ENCODE measurements around the gene CDH23.
"Not testable (repeated sequence)": the region's sequence is repeated elsewhere in the genome, so short reads cannot be mapped to it uniquely, and the experiment has no call there.

Gene CDH23

DNA sequence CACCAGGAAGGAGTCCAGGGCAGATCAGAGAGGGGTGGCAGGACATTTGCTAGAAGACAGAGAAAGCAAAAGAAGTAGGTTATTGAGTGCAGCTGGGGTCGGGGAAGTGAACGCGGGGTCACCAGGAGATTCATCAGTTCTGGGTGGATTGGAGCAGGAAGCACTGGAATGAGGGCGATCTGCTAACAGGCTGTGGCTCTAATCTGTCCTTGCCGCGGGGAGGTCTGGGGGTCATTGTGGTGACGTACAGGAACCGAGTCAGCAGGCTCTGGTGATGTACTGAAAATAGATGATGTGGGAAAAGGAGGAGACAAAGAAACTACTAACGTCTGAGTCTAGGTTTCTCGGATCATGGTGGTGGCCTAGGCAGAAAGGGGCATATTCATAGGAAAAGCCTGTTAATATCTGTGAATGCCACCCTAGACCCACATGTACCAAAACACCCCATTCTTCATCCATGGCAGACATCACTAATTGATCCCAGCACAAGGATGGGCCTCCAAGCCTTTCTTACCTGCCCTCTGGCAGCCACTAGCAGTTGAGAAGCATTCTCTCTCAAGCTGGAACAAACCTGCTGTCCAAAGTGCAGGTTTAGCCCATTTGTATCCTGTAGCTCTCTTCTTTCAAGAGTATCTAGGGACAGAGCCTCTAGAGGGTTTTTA is 188.3 kb downstream of the CDH23 start:
- no peak for DNase-seq (ENCODE audit: low spot score)

DNA sequence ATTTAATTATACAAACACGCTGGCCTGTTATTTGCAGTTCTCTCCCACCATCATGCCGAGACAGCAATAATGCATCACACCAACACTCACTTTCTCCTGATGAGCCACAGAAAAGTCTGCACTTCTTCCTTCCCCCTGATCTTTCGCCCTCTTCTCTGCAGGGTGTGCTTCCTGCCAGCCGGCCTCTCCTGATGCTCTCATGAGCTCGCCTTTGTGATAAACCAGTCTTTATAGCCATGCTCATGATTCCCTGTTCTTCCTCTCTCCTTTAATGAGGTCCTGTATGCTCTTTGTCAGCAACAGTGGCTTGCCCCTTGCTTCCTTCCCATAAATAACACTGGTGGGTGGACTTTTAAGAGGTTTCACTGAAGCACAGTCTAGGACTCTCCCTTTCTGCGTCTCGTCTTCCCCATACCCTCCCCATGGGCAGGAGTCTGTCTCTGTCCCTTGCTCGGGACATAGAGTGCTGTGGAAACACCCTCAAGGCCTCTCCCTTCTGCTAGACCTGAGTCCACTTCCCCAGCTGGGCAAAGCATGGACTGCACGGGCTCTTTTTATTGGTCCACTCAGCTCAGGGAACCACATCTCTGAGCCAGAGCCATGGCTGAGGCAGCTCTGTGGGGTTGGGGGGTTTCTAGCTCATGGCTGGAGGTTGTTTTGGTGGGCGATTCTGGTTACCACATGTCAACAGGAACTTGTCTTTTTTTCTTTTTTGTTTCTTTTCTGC is 189.0 kb downstream of the CDH23 start:
- DNase-seq (ENCODE audit: low spot score) = no peak

- DNase-seq (ENCODE audit: low spot score) = no peak
Measured at GRCh38 chr10:71587941-71588573, 191.3 kb downstream of the CDH23 start.

DNA sequence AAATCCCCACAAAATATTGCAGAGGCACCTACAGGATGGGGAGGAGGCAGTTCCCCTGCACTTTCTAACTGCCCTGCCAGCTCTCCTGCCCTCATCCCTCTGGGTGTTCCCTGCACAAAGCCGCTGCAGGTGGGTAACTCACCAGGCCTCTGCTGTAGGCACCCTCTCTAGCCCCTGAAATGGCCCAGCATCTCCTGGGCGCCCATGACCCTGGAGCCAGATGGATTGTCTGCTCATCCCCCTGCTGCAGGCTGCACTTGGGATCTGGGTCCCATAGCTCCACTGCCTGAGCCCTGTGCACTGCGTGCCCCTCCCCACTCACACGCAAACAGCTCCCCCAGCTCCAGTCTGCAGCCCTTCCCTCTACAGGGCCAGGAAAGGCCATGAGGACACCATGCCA is 192.0 kb downstream of the CDH23 start:
- no peak for DNase-seq (ENCODE audit: low spot score)

DNA sequence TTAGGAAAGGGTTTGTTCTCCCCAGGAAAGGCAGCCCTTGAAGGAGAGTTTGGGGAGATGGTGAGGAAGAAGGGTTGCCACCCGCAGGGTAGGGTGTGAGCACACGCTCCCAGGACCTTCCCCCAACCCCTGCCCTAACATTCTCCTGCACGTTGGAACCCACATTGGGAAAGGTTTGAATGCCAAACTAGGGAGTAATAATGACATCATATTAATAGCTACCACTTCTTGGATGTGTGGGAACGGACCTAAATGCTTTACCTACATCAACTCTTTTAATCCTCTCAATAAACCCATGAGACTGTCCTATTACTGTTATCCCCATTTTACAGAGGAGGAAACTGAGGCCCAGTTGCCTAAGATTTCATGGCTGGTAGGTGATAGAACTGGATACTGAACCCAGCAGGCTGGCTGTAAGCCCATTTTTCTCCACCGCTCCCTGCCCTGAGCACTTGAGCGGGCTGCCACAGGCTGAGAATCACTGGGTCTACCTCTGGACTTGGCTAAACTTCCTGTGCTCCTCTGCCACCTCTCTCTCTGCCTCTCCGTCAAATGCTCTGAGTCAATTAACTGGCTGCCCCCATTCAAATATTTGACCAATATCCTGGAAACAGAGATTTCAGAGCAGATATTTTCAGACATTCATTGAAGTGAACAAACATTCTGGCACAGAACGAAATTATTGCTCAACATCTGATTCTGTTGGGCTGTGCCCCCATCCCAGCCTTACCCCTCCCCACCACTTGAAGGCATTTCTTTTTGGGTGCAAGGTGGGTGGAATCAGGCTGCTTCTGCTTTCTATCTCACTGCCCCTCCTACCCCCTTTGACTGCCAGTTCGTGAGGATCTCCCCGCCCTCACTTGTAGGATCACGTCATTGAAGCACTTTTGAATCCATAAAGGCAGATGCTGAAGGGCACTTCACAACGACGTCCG is 193.2 kb downstream of the CDH23 start:
- DNase-seq (ENCODE audit: low spot score) = no peak

GRCh38 chr10:71590781-71591350 is 194.1 kb downstream of the CDH23 start:
- no peak for DNase-seq (ENCODE audit: low spot score)

GRCh38 chr10:71594934-71595571 is 198.3 kb downstream of the CDH23 start:
- DNase-seq (ENCODE audit: low spot score) = no peak

DNA sequence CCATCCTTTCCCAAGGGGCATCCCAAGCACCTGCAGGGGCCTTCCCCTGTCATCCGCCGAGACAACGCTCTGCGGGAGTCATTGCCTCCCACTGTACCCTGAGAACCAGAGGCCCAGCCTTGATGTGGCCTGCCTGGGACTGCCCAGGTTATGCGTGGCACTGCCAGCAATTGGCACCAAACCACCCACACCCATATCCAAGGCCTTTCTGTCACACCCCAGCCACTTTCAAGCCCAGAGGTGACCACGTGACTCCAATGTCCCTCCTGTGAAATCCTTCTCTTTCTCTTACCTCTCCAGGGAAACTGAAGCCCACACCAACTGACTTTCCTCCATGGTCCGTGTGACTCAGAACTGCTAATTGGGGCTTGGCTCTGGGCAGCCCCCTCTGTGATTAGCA is 198.9 kb downstream of the CDH23 start:
- DNase-seq (ENCODE audit: low spot score) = no peak

DNA sequence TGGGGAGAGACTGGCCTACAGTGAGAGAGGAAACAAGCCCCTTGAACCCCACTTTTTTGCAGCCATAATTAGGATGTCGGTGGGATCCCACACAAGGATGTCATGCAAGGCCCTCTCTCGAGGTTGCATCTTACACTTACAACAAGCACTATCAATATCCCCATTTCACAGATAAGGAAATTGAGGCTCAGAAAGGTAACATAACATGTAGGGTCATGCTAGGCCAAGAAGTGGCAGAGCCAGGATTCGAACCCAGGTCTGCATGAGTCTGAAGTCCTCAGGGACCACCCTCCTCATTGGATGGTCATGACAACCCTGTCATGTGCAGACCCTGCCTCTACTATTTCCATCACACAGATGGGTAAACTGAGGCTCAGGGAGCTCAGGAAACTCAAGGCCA is 199.4 kb downstream of the CDH23 start:
- no peak for DNase-seq (ENCODE audit: low spot score)

- no peak for DNase-seq (ENCODE audit: low spot score)
Measured at GRCh38 chr10:71596759-71597158, 200.0 kb downstream of the CDH23 start.

GRCh38 chr10:71597821-71598498 is 201.2 kb downstream of the CDH23 start:
- DNase-seq (ENCODE audit: low spot score) = no peak

GRCh38 chr10:71598621-71599055 is 201.9 kb downstream of the CDH23 start:
- no peak for DNase-seq (ENCODE audit: low spot score)

- DNase-seq (ENCODE audit: low spot score) = no peak
Measured at GRCh38 chr10:71599518-71599917, 202.8 kb downstream of the CDH23 start.

- not testable (repeated sequence) for DNase-seq (ENCODE audit: low spot score)
Measured at GRCh38 chr10:71600242-71600641, 203.5 kb downstream of the CDH23 start.

- no peak for DNase-seq (ENCODE audit: low spot score)
Measured at GRCh38 chr10:71600849-71601248, 204.1 kb downstream of the CDH23 start.

- DNase-seq (ENCODE audit: low spot score) = no peak
Measured at GRCh38 chr10:71601273-71601672, 204.6 kb downstream of the CDH23 start.

DNA sequence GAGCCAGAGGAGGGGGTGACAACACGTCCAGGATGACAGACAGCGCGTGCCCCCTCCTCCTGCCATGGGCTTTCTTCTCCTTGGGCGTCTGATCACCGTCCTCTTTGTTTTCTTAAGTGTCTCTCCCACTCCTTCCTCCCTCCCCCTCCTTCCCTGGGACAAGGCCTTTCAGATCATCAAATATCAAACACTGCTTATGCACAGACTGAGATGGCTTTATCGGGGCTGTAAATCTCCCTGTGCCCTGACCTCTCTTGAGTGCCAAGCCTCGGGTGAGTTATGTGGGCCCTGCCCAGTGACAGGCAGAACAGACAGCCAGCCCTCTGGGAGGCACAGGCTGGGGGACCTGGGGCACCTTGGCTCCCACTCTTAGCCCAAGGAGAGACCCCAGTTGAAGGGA is 206.4 kb downstream of the CDH23 start:
- no peak for DNase-seq (ENCODE audit: low spot score)

DNA sequence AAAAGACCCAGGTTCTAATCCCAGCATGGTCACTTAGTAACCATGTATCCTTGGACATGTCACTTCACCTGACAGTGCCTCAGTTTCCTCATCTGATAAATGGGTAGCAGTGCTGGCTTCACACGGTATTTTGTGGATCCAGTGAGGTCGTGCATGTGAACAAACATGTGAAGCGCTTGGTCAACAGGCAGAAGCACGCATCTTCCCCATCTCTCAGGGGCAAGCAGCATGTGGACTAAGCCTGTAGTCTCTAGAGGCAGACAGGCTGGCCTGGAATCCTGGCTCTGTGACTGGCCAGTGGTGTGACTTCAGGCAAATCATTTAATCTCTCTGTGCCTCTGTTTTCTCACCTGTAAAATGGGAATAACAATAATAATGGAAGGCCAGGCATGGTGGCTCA is 207.0 kb downstream of the CDH23 start:
- DNase-seq (ENCODE audit: low spot score) = no peak

DNA sequence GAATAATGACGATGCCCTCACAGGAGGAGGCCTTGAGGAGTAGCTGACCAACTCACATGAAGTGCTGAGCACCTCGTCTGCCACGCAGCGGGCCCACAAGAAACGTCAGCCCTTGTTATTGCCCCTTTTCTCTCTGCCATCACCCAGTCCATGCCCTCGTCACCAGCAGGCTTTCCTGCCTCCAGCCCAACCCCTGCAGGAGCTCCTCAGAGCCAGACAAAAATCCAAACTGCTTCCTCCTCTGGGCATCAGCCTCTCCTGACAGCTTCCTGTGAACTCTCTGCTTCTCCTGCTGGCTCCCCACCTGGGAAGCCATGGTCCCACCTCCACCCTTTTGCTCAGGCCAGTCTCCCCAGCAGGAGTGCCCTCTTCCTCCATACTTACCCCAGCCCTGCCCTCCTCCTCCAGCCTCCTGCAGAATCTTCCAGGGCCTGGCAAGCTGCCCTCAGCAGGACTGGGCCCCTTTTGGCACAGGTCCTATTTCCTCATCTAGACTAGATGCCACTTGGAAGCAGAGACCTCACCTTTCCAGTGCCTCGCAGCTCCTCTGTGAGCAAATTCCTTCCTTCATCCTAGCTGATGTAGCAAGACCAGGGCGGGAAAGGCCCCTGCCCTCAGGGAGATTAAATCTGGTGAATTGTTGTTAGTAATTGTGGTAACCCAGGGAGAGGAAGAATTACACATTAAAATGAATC is 207.8 kb downstream of the CDH23 start:
- no peak for DNase-seq (ENCODE audit: low spot score)

Data from CD4-positive, alpha-beta T cell treated with Interleukin-2 at 100 ng/mL for 4 hours (primary cell).